SH-SY5Y (cell line): ENCODE data around the gene RPS6KA2.

ENCODE experiments used
- GATA2 ChIP-seq: IDR thresholded peaks from 2 replicates; pipeline ENCODE4 v1.6.1; 2011; ENCODE audit warnings: mild to moderate bottlenecking, low read depth, low read length
- GATA3 ChIP-seq: IDR thresholded peaks from 2 replicates; pipeline ENCODE4 v1.6.1; 2011; ENCODE audit warnings: low read depth, mild to moderate bottlenecking, low read length, moderate library complexity

- no peak for TF ChIP-seq GATA2
- no peak for TF ChIP-seq GATA3
Measured at GRCh38 chr6:166361077-166361429, 266.0 kb downstream of the RPS6KA2 start.
